Lower leg skin (tissue), 3 donors: ENCODE results near the gene HTR1D.
"Not testable (repeated sequence)": the region's sequence is repeated elsewhere in the genome, so short reads cannot be mapped to it uniquely, and the experiment has no call there.

Source experiments
- CTCF ChIP-seq, 3 donors: fragments of 450-650 bp; IDR thresholded peaks; one replicate each; pipeline ENCODE4 v1.5.1; 2016; ENCODE audit warnings: antibody characterized with exemption in 3 of 3, mild to moderate bottlenecking in 3 of 3, moderate library complexity in 2 of 3
- POLR2A ChIP-seq, 2 donors: fragments of 450-650 bp; IDR thresholded peaks; one replicate each; pipeline ENCODE4 v1.6.1; 2016 to 2017; ENCODE audit warnings: antibody characterized with exemption in 2 of 2, mild to moderate bottlenecking in 1 of 2, moderate library complexity in 1 of 2

GRCh38 chr1:23188936-23189452, 28.3 kb downstream of the HTR1D start:
- TF ChIP-seq CTCF, POLR2A (IDR thresholded peaks at IDR 0.05): not testable (repeated sequence)
